HG03060 (cell line): ENCODE data around the gene MOAP1.
"Not testable (repeated sequence)": the region's sequence is repeated elsewhere in the genome, so short reads cannot be mapped to it uniquely, and the experiment has no call there.

ENCODE experiments used
- ATAC-seq: cut with Tn5 transposase; IDR thresholded peaks from one replicate; pipeline ENCODE4 v1.9.1; 2021; ENCODE audit warnings: low read depth, moderate number of reproducible peaks; ENCODE audit not compliant: unreplicated experiment

MOAP1 gene

GRCh38 chr14:93150227-93151208 lies 34.2 kb downstream of the MOAP1 start:
- ATAC-seq, result no peak

GRCh38 chr14:93148979-93149378 lies 35.7 kb downstream of the MOAP1 start:
- no peak for ATAC-seq

- ATAC-seq, result no peak
Measured at GRCh38 chr14:93146119-93146518, 38.6 kb downstream of the MOAP1 start.

GRCh38 chr14:93142854-93143652 lies 41.6 kb downstream of the MOAP1 start:
- ATAC-seq, result no peak

GRCh38 chr14:93137864-93138263 lies 46.8 kb downstream of the MOAP1 start:
- no peak for ATAC-seq

- not testable (repeated sequence) for ATAC-seq
Measured at GRCh38 chr14:93136508-93136907, 48.2 kb downstream of the MOAP1 start.

GRCh38 chr14:93136009-93136408 lies 48.7 kb downstream of the MOAP1 start:
- ATAC-seq, result no peak

GRCh38 chr14:93135399-93135798 lies 49.3 kb downstream of the MOAP1 start:
- ATAC-seq, result no peak

- ATAC-seq, result no peak
Measured at GRCh38 chr14:93133464-93133863, 51.2 kb downstream of the MOAP1 start.

- ATAC-seq, result no peak
Measured at GRCh38 chr14:93132472-93133065, 52.1 kb downstream of the MOAP1 start.
